Stimulated activated CD4-positive, alpha-beta T cell treated with anti-CD3 and anti-CD28 coated beads, Interleukin-12 subunit alpha, Interleukin-12 subunit beta, amount 100 ng/mL, for 24 hours (primary cell): ENCODE results near the gene PNPLA1.

Experiments used
- DNase-seq, 2 experiments: peaks; one replicate each; pipeline ENCODE4 v3.0.0-alpha.2; 2020; ENCODE audit warnings: low read depth in 2 of 2

Gene PNPLA1

GRCh38 chr6:36246506-36247268 is 23.2 kb upstream of the PNPLA1 start:
- no peak for DNase-seq

- no peak for DNase-seq
These were observed 22.2 kb upstream of the PNPLA1 start for GRCh38 chr6:36247693-36248092.

GRCh38 chr6:36248980-36249379 is 20.9 kb upstream of the PNPLA1 start:
- no peak for DNase-seq

- no peak for DNase-seq
These were observed 20.3 kb upstream of the PNPLA1 start for GRCh38 chr6:36249536-36249935.

GRCh38 chr6:36252005-36252404 is 17.9 kb upstream of the PNPLA1 start:
- DNase-seq, result no peak

- no peak for DNase-seq
These were observed 6.4 kb upstream of the PNPLA1 start for GRCh38 chr6:36263390-36264000.

- no peak for DNase-seq
These were observed 4.1 kb upstream of the PNPLA1 start for GRCh38 chr6:36265744-36266143.

GRCh38 chr6:36266913-36267644 is 2.8 kb upstream of the PNPLA1 start:
- DNase-seq, result no peak

- no peak for DNase-seq
These were observed 2.0 kb upstream of the PNPLA1 start for GRCh38 chr6:36267731-36268477.

GRCh38 chr6:36268478-36269275 is 1.2 kb upstream of the PNPLA1 start:
- DNase-seq, result no peak

GRCh38 chr6:36272234-36272633 is 2.4 kb downstream of the PNPLA1 start:
- no peak for DNase-seq

- DNase-seq, result no peak
These were observed 3.2 kb downstream of the PNPLA1 start for GRCh38 chr6:36273067-36273466.

- DNase-seq, result no peak
These were observed 4.1 kb downstream of the PNPLA1 start for GRCh38 chr6:36273802-36274514.

- no peak for DNase-seq
These were observed 7.0 kb downstream of the PNPLA1 start for GRCh38 chr6:36276581-36277536.

GRCh38 chr6:36277946-36278470 is 8.1 kb downstream of the PNPLA1 start:
- no peak for DNase-seq

GRCh38 chr6:36280467-36280866 is 10.6 kb downstream of the PNPLA1 start:
- no peak for DNase-seq

- no peak for DNase-seq
These were observed 11.1 kb downstream of the PNPLA1 start for GRCh38 chr6:36280983-36281382.

- DNase-seq, result no peak
These were observed 13.7 kb downstream of the PNPLA1 start for GRCh38 chr6:36283608-36284007.

- DNase-seq, result no peak
These were observed 14.5 kb downstream of the PNPLA1 start for GRCh38 chr6:36284359-36284758.
